Activated CD8-positive, alpha-beta T cell treated with anti-CD3 and anti-CD28 coated beads, Interleukin-2, amount 10 ng/mL, durations not matched to agents 7 days and 5 days (primary cell): Measurements from ENCODE around the gene FGFR2. TPM values are rescaled to one million over a fixed set of nuclear protein-coding genes. Genes with fewer than 3 reads are reported as not detected.
"Not testable (repeated sequence)": the region's sequence is repeated elsewhere in the genome, so short reads cannot be mapped to it uniquely, and the experiment has no call there.

Source experiments
- ATAC-seq: fragments of 150-1000 bp; cut with Tn5 transposase; one replicate; pipeline ENCODE4 v1.10.0; 2021; ENCODE audit warnings: moderate library complexity
- CTCF ChIA-PET: fragments of 350-600 bp; sonication (Branson Sonifier 250); formaldehyde crosslinking; loops from one replicate; lab custom pipeline; 2021; ENCODE audit warnings: antibody characterized with exemption; lab: Charles Lee
- POLR2A ChIA-PET: fragments of 350-600 bp; sonication (Branson Sonifier 250); formaldehyde crosslinking; loops from one replicate; lab custom pipeline; 2021; ENCODE audit warnings: antibody characterized with exemption; lab: Charles Lee
- DNase-seq: peaks from one replicate; pipeline ENCODE4 v3.0.0-alpha.2; 2020
- H3K27ac Mint-ChIP-seq: one replicate; pipeline ENCODE4 v1.8.0; 2021; ENCODE audit warnings: mild to moderate bottlenecking, mixed read lengths
- H3K27me3 Mint-ChIP-seq: one replicate; pipeline ENCODE4 v1.8.0; 2021; ENCODE audit warnings: low read depth, mixed read lengths
- H3K36me3 Mint-ChIP-seq: one replicate; pipeline ENCODE4 v1.8.0; 2021; ENCODE audit warnings: low read depth, mixed read lengths
- H3K4me1 Mint-ChIP-seq: one replicate; pipeline ENCODE4 v1.8.0; 2021; ENCODE audit warnings: low read depth, mixed read lengths
- H3K4me3 Mint-ChIP-seq: one replicate; pipeline ENCODE4 v1.8.0; 2021; ENCODE audit warnings: mild to moderate bottlenecking, mixed read lengths
- H3K9me3 Mint-ChIP-seq: one replicate; pipeline ENCODE4 v1.8.0; 2022; ENCODE audit warnings: mixed read lengths; ENCODE audit not compliant: insufficient read depth
- total RNA-seq, 2 experiments: library from RNA; stranded (reverse); gene quantifications; one replicate each; pipeline ENCODE4 v1.2.3, GENCODE V29; 2021

FGFR2 gene
- total RNA-seq, 2 experiments from 2014 or later: not detected

GRCh38 chr10:121524157-121524817, 74.0 kb downstream of the FGFR2 start:
- Mint-ChIP-seq H3K36me3 (no peaks in the 10 kb centered on the region), H3K27me3 (no peaks in the 10 kb centered on the region), H3K9me3 (no peaks in the 10 kb centered on the region), H3K4me1 (no peaks in the 10 kb centered on the region), H3K4me3 (no peak overlapping the region), H3K27ac (no peak overlapping the region)
- DNase-seq (no peak), ATAC-seq (no peak)
- ChIA-PET CTCF (no interaction called here), POLR2A (no interaction called here)

- no peaks in the 10 kb centered on the region for H3K9me3 Mint-ChIP-seq
- no peak overlapping the region for H3K4me3 Mint-ChIP-seq
- ATAC-seq (no peak), DNase-seq (no peak)
- H3K27ac Mint-ChIP-seq: no peak overlapping the region
- H3K4me1 Mint-ChIP-seq: no peaks in the 10 kb centered on the region
- CTCF ChIA-PET: no interaction called here
- no peaks in the 10 kb centered on the region for H3K27me3 Mint-ChIP-seq
- POLR2A ChIA-PET: no interaction called here
- no peaks in the 10 kb centered on the region for H3K36me3 Mint-ChIP-seq
These were observed 75.4 kb downstream of the FGFR2 start for GRCh38 chr10:121522831-121523230.

GRCh38 chr10:121521794-121522556, 76.3 kb downstream of the FGFR2 start:
- ChIA-PET POLR2A (no interaction called here), CTCF (no interaction called here)
- ATAC-seq (no peak), DNase-seq (no peak)
- Mint-ChIP-seq H3K36me3 (no peaks in the 10 kb centered on the region), H3K4me3 (no peak overlapping the region), H3K4me1 (no peaks in the 10 kb centered on the region), H3K27ac (no peak overlapping the region), H3K9me3 (no peaks in the 10 kb centered on the region), H3K27me3 (no peaks in the 10 kb centered on the region)

GRCh38 chr10:121520526-121520925, 77.7 kb downstream of the FGFR2 start:
- DNase-seq, ATAC-seq, H3K4me1 Mint-ChIP-seq, H3K27me3 Mint-ChIP-seq, H3K4me3 Mint-ChIP-seq, POLR2A ChIA-PET, H3K9me3 Mint-ChIP-seq, CTCF ChIA-PET, H3K36me3 Mint-ChIP-seq, H3K27ac Mint-ChIP-seq: not testable (repeated sequence)

GRCh38 chr10:121519901-121520493, 78.2 kb downstream of the FGFR2 start:
- Mint-ChIP-seq H3K27me3 (no peaks in the 10 kb centered on the region), H3K36me3 (no peaks in the 10 kb centered on the region), H3K4me1 (peaks cover 2% of the 10 kb centered on the region), H3K4me3 (no peak overlapping the region), H3K9me3 (no peaks in the 10 kb centered on the region), H3K27ac (no peak overlapping the region)
- ChIA-PET CTCF (no interaction called here), POLR2A (no interaction called here)
- ATAC-seq (no peak), DNase-seq (no peak)

GRCh38 chr10:121519411-121519810, 78.8 kb downstream of the FGFR2 start:
- no peaks in the 10 kb centered on the region for H3K9me3 Mint-ChIP-seq
- ChIA-PET CTCF (no interaction called here), POLR2A (no interaction called here)
- peaks cover 2% of the 10 kb centered on the region for H3K4me1 Mint-ChIP-seq
- DNase-seq (no peak), ATAC-seq (no peak)
- no peak overlapping the region for H3K27ac Mint-ChIP-seq
- H3K36me3 Mint-ChIP-seq: no peaks in the 10 kb centered on the region
- no peak overlapping the region for H3K4me3 Mint-ChIP-seq
- H3K27me3 Mint-ChIP-seq: no peaks in the 10 kb centered on the region

GRCh38 chr10:121518333-121518732, 79.9 kb downstream of the FGFR2 start:
- Mint-ChIP-seq H3K4me3 (no peak overlapping the region), H3K27ac (no peak overlapping the region), H3K4me1 (peaks cover 2% of the 10 kb centered on the region), H3K9me3 (no peaks in the 10 kb centered on the region), H3K27me3 (no peaks in the 10 kb centered on the region), H3K36me3 (no peaks in the 10 kb centered on the region)
- ChIA-PET CTCF (no interaction called here), POLR2A (no interaction called here)
- DNase-seq (no peak), ATAC-seq (no peak)

- no peak overlapping the region for H3K27ac Mint-ChIP-seq
- no peak for ATAC-seq
These were observed 82.0 kb downstream of the FGFR2 start for GRCh38 chr10:121516093-121516865.

GRCh38 chr10:121514141-121514865, 83.9 kb downstream of the FGFR2 start:
- POLR2A ChIA-PET: no interaction called here
- DNase-seq: no peak
- H3K36me3 Mint-ChIP-seq: no peaks in the 10 kb centered on the region
- H3K4me1 Mint-ChIP-seq: peaks cover 2% of the 10 kb centered on the region
- no peaks in the 10 kb centered on the region for H3K27me3 Mint-ChIP-seq
- ATAC-seq: no peak
- no peak overlapping the region for H3K27ac Mint-ChIP-seq
- no peak overlapping the region for H3K4me3 Mint-ChIP-seq
- CTCF ChIA-PET: no interaction called here
- H3K9me3 Mint-ChIP-seq: no peaks in the 10 kb centered on the region

More at GRCh38 chr10:121516093-121516865, 82.0 kb downstream of the FGFR2 start:
- H3K4me1 Mint-ChIP-seq: peaks cover 2% of the 10 kb centered on the region
- H3K9me3 Mint-ChIP-seq: no peaks in the 10 kb centered on the region
- ChIA-PET CTCF (no interaction called here), POLR2A (no interaction called here)
- DNase-seq: no peak
- no peak overlapping the region for H3K4me3 Mint-ChIP-seq
- H3K36me3 Mint-ChIP-seq: no peaks in the 10 kb centered on the region
- no peaks in the 10 kb centered on the region for H3K27me3 Mint-ChIP-seq

- Mint-ChIP-seq H3K4me1 (peaks cover 2% of the 10 kb centered on the region), H3K9me3 (no peaks in the 10 kb centered on the region), H3K4me3 (no peak overlapping the region), H3K36me3 (no peaks in the 10 kb centered on the region), H3K27me3 (no peaks in the 10 kb centered on the region), H3K27ac (no peak overlapping the region)
- POLR2A ChIA-PET: no interaction called here
- DNase-seq (no peak), ATAC-seq (no peak)
- CTCF ChIA-PET: no interaction called here
These were observed 86.3 kb downstream of the FGFR2 start for GRCh38 chr10:121511943-121512342.

- Mint-ChIP-seq H3K27me3 (no peaks in the 10 kb centered on the region), H3K4me3 (no peak overlapping the region), H3K9me3 (no peaks in the 10 kb centered on the region), H3K4me1 (peaks cover 2% of the 10 kb centered on the region), H3K36me3 (no peaks in the 10 kb centered on the region), H3K27ac (no peak overlapping the region)
- ChIA-PET CTCF (no interaction called here), POLR2A (no interaction called here)
- no peak for ATAC-seq
- no peak for DNase-seq
These were observed 86.8 kb downstream of the FGFR2 start for GRCh38 chr10:121511460-121511859.
